WTC11 (cell line): ENCODE measurements around the gene SNX11. TPM values are rescaled to one million over a fixed set of nuclear protein-coding genes. Genes with fewer than 3 reads are reported as not detected.

Source experiments
- ATAC-seq: fragments of 200-7000 bp; cut with Tn5 transposase; 2 replicates; pipeline ENCODE4 v1.10.0; 2021; ENCODE audit warnings: mild to moderate bottlenecking, moderate library complexity
- CTCF ChIA-PET: fragments of 300-600 bp; sonication (Branson Sonifier 250); formaldehyde crosslinking; loops from one replicate; lab custom pipeline; 2021; ENCODE audit warnings: antibody characterized with exemption; lab: Charles Lee
- POLR2A ChIA-PET: fragments of 350-600 bp; sonication (Branson Sonifier 250); formaldehyde crosslinking; loops from one replicate; lab custom pipeline; 2021; ENCODE audit warnings: antibody characterized with exemption; lab: Charles Lee
- DNase-seq: peaks from one replicate; pipeline ENCODE4 v3.0.0; 2021; ENCODE audit warnings: low spot score
- H3K27ac Mint-ChIP-seq: 2 replicates; pipeline ENCODE4 v1.8.0; 2021; ENCODE audit warnings: mixed read lengths
- H3K27me3 Mint-ChIP-seq: 2 replicates; pipeline ENCODE4 v1.8.0; 2021; ENCODE audit warnings: low read depth, mild to moderate bottlenecking, moderate library complexity, mixed read lengths
- H3K36me3 Mint-ChIP-seq: 2 replicates; pipeline ENCODE4 v1.8.0; 2021; ENCODE audit warnings: mixed read lengths
- H3K4me1 Mint-ChIP-seq: 2 replicates; pipeline ENCODE4 v1.8.0; 2022; ENCODE audit warnings: mixed read lengths
- H3K4me3 Mint-ChIP-seq: 2 replicates; pipeline ENCODE4 v1.8.0; 2021; ENCODE audit warnings: mild to moderate bottlenecking, moderate library complexity, mixed read lengths
- H3K9me3 Mint-ChIP-seq: 2 replicates; pipeline ENCODE4 v1.8.0; 2021; ENCODE audit warnings: mixed read lengths
- AFF4 ChIP-seq: sonication (generic); formaldehyde crosslinking; IDR thresholded peaks from 2 replicates; pipeline ENCODE4 v1.8.1; 2023; ENCODE audit warnings: mild to moderate bottlenecking, missing genetic modification reagents, borderline replicate concordance
- ATF2 ChIP-seq: sonication (generic); formaldehyde crosslinking; IDR thresholded peaks from 2 replicates; pipeline ENCODE4 v1.8.1; 2022; ENCODE audit warnings: low read depth, missing genetic modification reagents, borderline replicate concordance
- ATF6 ChIP-seq: sonication (generic); formaldehyde crosslinking; IDR thresholded peaks from 2 replicates; pipeline ENCODE4 v1.8.1; 2023; ENCODE audit warnings: mild to moderate bottlenecking, missing genetic modification reagents
- CTCF ChIP-seq: fragments of 200-600 bp; IDR thresholded peaks from 2 replicates; pipeline ENCODE4 v1.8.0; 2022; ENCODE audit warnings: antibody characterized with exemption
- E2F1 ChIP-seq: sonication (generic); formaldehyde crosslinking; IDR thresholded peaks from 2 replicates; pipeline ENCODE4 v1.8.0; 2022; ENCODE audit warnings: mild to moderate bottlenecking, missing genetic modification reagents
- KAT7 ChIP-seq: sonication (generic); formaldehyde crosslinking; IDR thresholded peaks from 2 replicates; pipeline ENCODE4 v1.8.1; 2023; ENCODE audit warnings: missing genetic modification reagents, mild to moderate bottlenecking, borderline replicate concordance
- MYBL2 ChIP-seq: sonication (generic); formaldehyde crosslinking; IDR thresholded peaks from 2 replicates; pipeline ENCODE4 v1.8.1; 2023; ENCODE audit warnings: mild to moderate bottlenecking, moderate library complexity, missing genetic modification reagents
- NFE2L1 ChIP-seq: sonication (generic); formaldehyde crosslinking; IDR thresholded peaks from 2 replicates; pipeline ENCODE4 v1.8.1; 2023; ENCODE audit warnings: missing genetic modification reagents
- NFYB ChIP-seq: sonication (generic); formaldehyde crosslinking; conservative IDR thresholded peaks from 2 replicates; pipeline ENCODE4 v1.8.0; 2022; ENCODE audit warnings: low read depth, missing genetic modification reagents
- OVOL2 ChIP-seq: fragments of 250-450 bp; sonication (Bioruptor Pico); IDR thresholded peaks from 2 replicates; pipeline ENCODE4 v1.9.0; 2021; ENCODE audit warnings: mild to moderate bottlenecking, borderline replicate concordance
- PRDM15 ChIP-seq: sonication (generic); formaldehyde crosslinking; IDR thresholded peaks from 2 replicates; pipeline ENCODE4 v1.8.0; 2022; ENCODE audit warnings: missing genetic modification reagents
- RELA ChIP-seq: sonication (generic); formaldehyde crosslinking; IDR thresholded peaks from 2 replicates; pipeline ENCODE4 v1.8.1; 2022; ENCODE audit warnings: missing genetic modification reagents, mild to moderate bottlenecking, borderline replicate concordance
- SMAD3 ChIP-seq: sonication (generic); formaldehyde crosslinking; IDR thresholded peaks from 2 replicates; pipeline ENCODE4 v1.8.0; 2022; ENCODE audit warnings: missing genetic modification reagents, mild to moderate bottlenecking, borderline replicate concordance
- TEAD1 ChIP-seq: sonication (generic); formaldehyde crosslinking; IDR thresholded peaks from 2 replicates; pipeline ENCODE4 v1.8.0; 2022; ENCODE audit warnings: mild to moderate bottlenecking, missing genetic modification reagents
- TEAD4 ChIP-seq: sonication (generic); formaldehyde crosslinking; IDR thresholded peaks from 2 replicates; pipeline ENCODE4 v1.8.0; 2022; ENCODE audit warnings: mild to moderate bottlenecking, missing genetic modification reagents
- USF1 ChIP-seq: sonication (generic); formaldehyde crosslinking; IDR thresholded peaks from 2 replicates; pipeline ENCODE4 v1.8.0; 2022; ENCODE audit warnings: mild to moderate bottlenecking, missing genetic modification reagents
- ZNF416 ChIP-seq: fragments of 250-450 bp; sonication (Bioruptor Pico); IDR thresholded peaks from 2 replicates; pipeline ENCODE4 v1.9.0; 2021; ENCODE audit warnings: mild to moderate bottlenecking, inconsistent platforms
- ZNF425 ChIP-seq: fragments of 250-450 bp; sonication (Bioruptor Pico); conservative IDR thresholded peaks from 2 replicates; pipeline ENCODE4 v1.9.0; 2021; ENCODE audit warnings: mild to moderate bottlenecking
- total RNA-seq: library from RNA; stranded (reverse); gene quantifications from 3 replicates; pipeline ENCODE4 v1.2.3, GENCODE V29; 2021

SNX11 gene
- total RNA-seq, 1 experiment from 2014 or later = 24.5 TPM

GRCh38 chr17:48151220-48151619, 43.7 kb downstream of the SNX11 start (continued):
- TF ChIP-seq AFF4 (CRISPR knock-in tag) = no peak
- TF ChIP-seq CTCF = no peak
- TF ChIP-seq NFYB = no peak
- no peak for TF ChIP-seq RELA (CRISPR knock-in tag)
- TF ChIP-seq PRDM15 (CRISPR knock-in tag) = no peak
- no peak for TF ChIP-seq E2F1 (CRISPR knock-in tag)

GRCh38 chr17:48152289-48152688, 44.7 kb downstream of the SNX11 start:
- no peaks in the 10 kb centered on the region for H3K36me3 Mint-ChIP-seq
- peaks cover 44% of the 10 kb centered on the region for H3K4me1 Mint-ChIP-seq
- no peak for ATAC-seq
- TF ChIP-seq OVOL2 (CRISPR knock-in tag) (no peak), ZNF416 (CRISPR knock-in tag) (no peak), ATF6 (CRISPR knock-in tag) (no peak), RELA (CRISPR knock-in tag) (no peak), MYBL2 (CRISPR knock-in tag) (no peak), SMAD3 (CRISPR knock-in tag) (no peak), ZNF425 (CRISPR knock-in tag) (no peak), NFE2L1 (no peak), USF1 (CRISPR knock-in tag) (no peak), ATF2 (no peak), KAT7 (no peak), TEAD1 (no peak), TEAD4 (CRISPR knock-in tag) (no peak)
- ChIA-PET CTCF (no interaction called here), POLR2A (no interaction called here)
- H3K9me3 Mint-ChIP-seq = no peaks in the 10 kb centered on the region
- no peak for DNase-seq
- H3K27me3 Mint-ChIP-seq = peaks cover 25% of the 10 kb centered on the region
- H3K27ac Mint-ChIP-seq = no peak overlapping the region
- H3K4me3 Mint-ChIP-seq = no peak overlapping the region
